SH-SY5Y (cell line): Measurements from ENCODE around the gene CETP.

ENCODE experiments used
- GATA2 ChIP-seq: IDR thresholded peaks from 2 replicates; pipeline ENCODE4 v1.6.1; 2011; ENCODE audit warnings: mild to moderate bottlenecking, low read depth, low read length
- GATA3 ChIP-seq: IDR thresholded peaks from 2 replicates; pipeline ENCODE4 v1.6.1; 2011; ENCODE audit warnings: low read depth, mild to moderate bottlenecking, low read length, moderate library complexity

DNA sequence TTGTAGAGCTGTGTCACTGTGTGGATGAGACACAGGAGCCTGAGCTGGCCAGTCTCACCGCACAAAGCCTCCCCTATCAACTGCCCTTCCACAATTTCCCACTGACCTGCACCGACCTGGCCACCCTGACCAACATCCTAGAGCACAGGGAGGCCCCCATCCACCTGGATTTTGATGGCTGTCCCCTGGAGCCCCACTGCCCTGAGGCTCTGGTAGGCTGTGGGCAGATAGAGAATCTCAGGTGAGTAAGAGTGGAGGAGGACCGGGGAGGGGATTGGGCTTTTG lies 65.0 kb downstream of the CETP start:
- TF ChIP-seq GATA3: no peak
- TF ChIP-seq GATA2: no peak
